ENCODE results near the gene RICTOR. TPM values are rescaled to one million over a fixed set of nuclear protein-coding genes. Genes with fewer than 3 reads are reported as not detected.

Gene RICTOR
- total RNA-seq, 2 donors from 2014 or later: 18.7 to 25.1 TPM

DNA sequence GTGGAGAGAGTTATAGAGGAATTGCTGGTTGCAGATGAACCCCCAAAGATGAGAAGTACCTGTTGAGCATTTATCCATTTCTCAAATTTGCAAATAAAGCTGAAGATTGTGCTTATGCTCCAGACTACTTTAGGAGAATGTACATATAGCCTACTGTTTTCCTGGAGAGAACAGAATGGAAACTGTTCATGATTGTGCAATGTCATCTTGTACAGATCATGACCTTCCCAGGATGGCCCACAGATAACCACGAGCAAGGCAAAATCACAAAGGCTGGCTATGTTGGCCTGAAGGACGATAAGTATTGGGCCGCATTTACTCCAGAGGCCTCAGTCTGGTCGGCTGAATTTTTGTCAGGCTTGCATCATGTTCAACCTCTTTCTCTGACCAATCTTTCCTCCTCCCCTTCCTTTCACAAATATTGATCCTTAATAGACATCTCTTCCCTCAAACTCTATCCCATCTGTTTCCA lies 28.5 kb upstream of the RICTOR start:
- TF ChIP-seq CTCF (IDR thresholded peaks at IDR 0.05): no peak
- no peak overlapping the region for H3K27ac ChIP-seq
- no peaks in the 10 kb centered on the region for H3K36me3 ChIP-seq
- DNase-seq (ENCODE audit: low spot score): no peak
- H3K27me3 ChIP-seq: no peaks in the 10 kb centered on the region
- no peak overlapping the region for H3K4me3 ChIP-seq
- H3K9me3 ChIP-seq: no peaks in the 10 kb centered on the region
- H3K4me1 ChIP-seq: no peaks in the 10 kb centered on the region

DNA sequence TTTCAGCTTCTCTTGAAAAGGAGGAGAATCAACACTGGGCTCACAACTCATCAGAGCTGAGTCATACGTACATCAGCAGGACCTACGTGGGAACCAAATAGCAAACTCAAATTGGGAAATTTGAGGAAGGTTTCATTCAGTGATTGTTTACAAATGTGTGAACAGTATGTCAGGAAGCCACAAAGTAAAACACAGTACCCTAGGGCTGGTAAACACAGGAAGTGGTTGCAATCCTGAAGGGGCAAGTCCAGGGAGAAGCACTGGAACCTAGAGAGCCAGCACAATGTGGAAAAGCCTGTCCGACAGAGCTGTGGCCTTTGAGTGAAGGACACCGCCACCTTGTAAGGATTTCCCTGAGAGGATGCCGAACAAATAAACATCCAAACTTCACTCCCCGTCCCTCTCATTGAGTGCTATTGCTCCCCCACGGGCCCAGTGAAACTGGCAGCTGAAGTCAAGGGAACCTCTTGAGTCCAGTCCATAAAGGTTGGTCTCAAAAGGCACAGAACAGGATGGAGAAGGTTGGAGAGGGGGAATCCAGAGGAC lies 26.7 kb upstream of the RICTOR start:
- no peaks in the 10 kb centered on the region for H3K36me3 ChIP-seq
- H3K9me3 ChIP-seq: no peaks in the 10 kb centered on the region
- DNase-seq (ENCODE audit: low spot score): no peak
- TF ChIP-seq CTCF (IDR thresholded peaks at IDR 0.05): no peak
- no peaks in the 10 kb centered on the region for H3K4me1 ChIP-seq
- no peak overlapping the region for H3K27ac ChIP-seq
- H3K4me3 ChIP-seq: no peak overlapping the region
- H3K27me3 ChIP-seq: no peaks in the 10 kb centered on the region

GRCh38 chr5:39100301-39100850 lies 26.2 kb upstream of the RICTOR start:
- no peak for TF ChIP-seq CTCF (IDR thresholded peaks at IDR 0.05)
- no peaks in the 10 kb centered on the region for H3K4me1 ChIP-seq
- no peaks in the 10 kb centered on the region for H3K27me3 ChIP-seq
- H3K27ac ChIP-seq: no peak overlapping the region
- H3K9me3 ChIP-seq: no peaks in the 10 kb centered on the region
- H3K4me3 ChIP-seq: no peak overlapping the region
- DNase-seq (ENCODE audit: low spot score): no peak
- H3K36me3 ChIP-seq: no peaks in the 10 kb centered on the region

- no peaks in the 10 kb centered on the region for H3K27me3 ChIP-seq
- H3K4me1 ChIP-seq: no peaks in the 10 kb centered on the region
- DNase-seq (ENCODE audit: low spot score): no peak
- no peaks in the 10 kb centered on the region for H3K9me3 ChIP-seq
- H3K36me3 ChIP-seq: no peaks in the 10 kb centered on the region
- H3K4me3 ChIP-seq: no peak overlapping the region
- no peak overlapping the region for H3K27ac ChIP-seq
- TF ChIP-seq CTCF (IDR thresholded peaks at IDR 0.05): no peak
Measured at GRCh38 chr5:39099831-39100230, 25.6 kb upstream of the RICTOR start.

- peaks cover 0 to 11% of the 10 kb centered on the region in 2 donors for H3K9me3 ChIP-seq
- no peaks in the 10 kb centered on the region for H3K27me3 ChIP-seq
- no peak overlapping the region for H3K27ac ChIP-seq
- H3K36me3 ChIP-seq: no peaks in the 10 kb centered on the region
- TF ChIP-seq CTCF (IDR thresholded peaks at IDR 0.05): no peak
- H3K4me1 ChIP-seq: no peaks in the 10 kb centered on the region
- H3K4me3 ChIP-seq: no peak overlapping the region
- no peak for DNase-seq (ENCODE audit: low spot score)
Measured at GRCh38 chr5:39093352-39093751, 19.2 kb upstream of the RICTOR start.
